HG03045 (cell line): Measurements from ENCODE around the gene CHCHD6.

ENCODE experiments used
- ATAC-seq: cut with Tn5 transposase; IDR thresholded peaks from one replicate; pipeline ENCODE4 v1.9.1; 2021; ENCODE audit warnings: mild to moderate bottlenecking, moderate library complexity; ENCODE audit not compliant: unreplicated experiment

CHCHD6 gene

GRCh38 chr3:126816986-126817777, 113.1 kb downstream of the CHCHD6 start:
- ATAC-seq = no peak

DNA sequence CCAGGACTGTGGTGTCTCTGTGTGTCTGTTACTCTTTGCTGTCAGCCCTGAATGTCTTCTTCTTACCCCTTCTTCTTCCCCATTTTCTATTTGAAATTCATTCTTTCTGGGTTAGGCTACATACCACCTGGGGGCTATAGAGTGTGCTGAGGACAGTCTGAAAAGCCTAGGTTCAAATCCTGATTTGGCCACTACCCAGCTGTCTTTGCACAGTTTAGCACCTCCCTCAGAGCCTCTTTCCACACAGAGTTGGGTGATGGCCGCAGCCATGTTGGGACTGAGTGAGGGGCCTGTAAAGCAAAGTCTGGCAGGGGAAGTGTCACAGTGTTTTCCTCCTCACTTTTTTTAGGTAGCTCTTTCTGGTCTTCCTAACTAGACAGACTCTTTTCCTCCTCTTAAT, 113.7 kb downstream of the CHCHD6 start:
- ATAC-seq = no peak

DNA sequence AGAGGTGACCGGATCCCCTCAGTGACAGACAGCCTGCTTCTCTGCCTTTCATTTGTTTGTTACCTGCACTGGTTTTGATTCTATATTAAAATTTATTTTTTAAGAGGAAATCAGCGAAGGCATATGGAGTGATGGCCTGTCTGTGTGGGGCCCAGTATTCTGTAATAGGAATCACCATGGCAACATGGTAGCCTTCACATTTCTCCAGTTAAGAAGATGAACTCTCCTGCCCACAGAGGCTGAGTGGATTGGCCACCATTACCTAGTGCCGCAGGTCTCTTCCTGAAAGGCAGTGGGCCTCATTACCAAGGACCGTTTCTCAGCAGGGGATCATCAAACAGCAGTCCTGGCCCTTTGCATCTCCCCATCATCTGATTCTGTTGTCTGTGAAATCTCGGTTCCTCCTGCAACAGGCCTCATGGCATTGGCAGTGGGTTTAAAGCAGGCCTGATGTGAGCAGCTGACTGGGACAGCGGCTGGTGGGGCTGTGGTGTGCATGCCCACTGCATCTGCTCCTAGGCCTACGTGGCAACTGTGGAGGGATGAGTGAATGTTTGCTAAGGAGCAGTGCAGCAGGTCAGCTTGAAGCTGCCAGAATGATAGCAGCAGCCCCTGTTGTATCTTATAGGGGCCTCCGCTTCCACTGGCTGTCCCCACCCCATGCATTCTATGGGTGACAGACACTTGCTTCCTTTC, 114.5 kb downstream of the CHCHD6 start:
- no peak for ATAC-seq

- no peak for ATAC-seq
Observed at GRCh38 chr3:126826693-126827092, 122.7 kb downstream of the CHCHD6 start.

DNA sequence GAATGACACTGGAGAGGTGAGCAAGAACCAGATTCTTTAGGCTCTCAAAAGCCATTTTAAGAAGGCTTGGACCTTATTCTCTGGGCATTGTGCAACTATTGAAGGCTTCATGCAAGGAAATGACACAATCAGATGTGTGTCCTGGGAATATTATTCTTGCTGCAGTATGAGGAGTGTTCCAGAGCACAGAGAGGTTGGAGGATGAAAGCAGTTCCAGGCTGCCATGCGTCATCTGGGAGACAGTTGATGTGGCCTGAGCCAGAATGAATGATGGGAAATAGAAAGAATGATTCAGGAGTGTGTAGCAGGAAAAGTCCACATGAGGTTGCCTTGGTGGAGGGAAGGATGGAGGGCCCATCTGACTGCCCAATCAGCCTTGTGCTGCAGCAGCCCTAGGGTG, 123.1 kb downstream of the CHCHD6 start:
- no peak for ATAC-seq

DNA sequence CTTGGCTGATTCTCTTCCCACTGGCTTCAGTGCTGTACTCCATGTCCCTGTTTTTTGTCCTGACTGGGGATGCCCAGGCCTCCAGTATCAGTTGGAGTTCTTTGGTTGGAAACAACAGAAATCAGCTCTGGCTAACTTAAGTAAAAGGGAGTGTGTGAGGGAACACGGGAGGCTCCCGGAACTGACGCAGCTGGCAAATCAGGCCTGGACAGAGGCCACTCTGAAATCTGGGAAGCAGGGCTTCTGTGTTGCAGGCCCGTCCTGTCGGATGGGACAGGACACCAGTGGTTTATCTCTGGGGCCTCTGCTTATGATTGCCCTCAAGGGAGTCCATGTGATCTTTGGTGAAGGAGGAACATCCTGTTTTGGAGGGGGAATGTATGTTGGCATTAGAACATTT, 124.3 kb downstream of the CHCHD6 start:
- no peak for ATAC-seq

GRCh38 chr3:126832933-126833332, 128.9 kb downstream of the CHCHD6 start:
- no peak for ATAC-seq

DNA sequence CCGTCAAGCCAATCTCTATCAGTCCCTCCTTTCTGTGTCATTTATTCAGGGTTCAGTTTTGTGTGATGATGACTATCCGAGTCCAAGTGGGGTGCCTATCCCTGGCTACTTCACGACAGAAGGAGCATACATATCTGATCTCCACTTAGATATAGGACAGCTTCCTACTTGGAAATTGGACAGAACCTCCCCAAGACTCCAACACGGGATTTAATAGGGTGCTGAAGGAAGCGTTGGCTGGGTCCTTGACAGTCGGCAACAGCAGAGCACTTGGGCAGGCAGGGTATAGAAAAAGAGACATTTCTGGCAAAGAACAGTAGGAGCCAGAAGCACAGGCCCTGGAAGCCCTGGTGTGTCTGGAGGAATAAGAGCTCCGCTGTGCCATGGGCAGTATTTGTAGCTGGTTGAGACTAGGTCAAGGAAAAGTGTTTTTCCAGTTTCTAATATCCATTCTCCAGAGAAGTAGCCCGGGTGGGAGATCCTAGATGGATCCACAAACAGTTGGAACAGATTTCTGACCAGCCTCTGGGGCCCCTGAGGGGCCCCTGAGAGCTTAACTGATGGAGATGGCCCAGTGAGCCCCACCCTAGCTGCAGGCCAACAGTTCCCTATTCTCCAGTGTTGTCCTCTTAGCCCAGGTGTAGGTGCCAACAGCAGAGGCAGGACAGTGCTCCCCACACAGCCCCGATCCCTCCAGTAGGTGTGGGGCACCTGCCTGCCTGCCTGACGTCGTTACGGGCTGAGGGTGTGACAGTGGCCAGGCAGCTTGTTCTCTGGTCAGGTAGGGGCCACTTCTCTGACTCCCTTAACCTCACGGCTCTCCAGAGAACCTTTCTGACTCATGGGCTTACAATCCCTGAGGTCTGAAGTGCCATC, 130.8 kb downstream of the CHCHD6 start:
- no peak for ATAC-seq

- no peak for ATAC-seq
Observed at GRCh38 chr3:126835472-126836219, 131.6 kb downstream of the CHCHD6 start.

- no peak for ATAC-seq
Observed at GRCh38 chr3:126836220-126836860, 132.3 kb downstream of the CHCHD6 start.

DNA sequence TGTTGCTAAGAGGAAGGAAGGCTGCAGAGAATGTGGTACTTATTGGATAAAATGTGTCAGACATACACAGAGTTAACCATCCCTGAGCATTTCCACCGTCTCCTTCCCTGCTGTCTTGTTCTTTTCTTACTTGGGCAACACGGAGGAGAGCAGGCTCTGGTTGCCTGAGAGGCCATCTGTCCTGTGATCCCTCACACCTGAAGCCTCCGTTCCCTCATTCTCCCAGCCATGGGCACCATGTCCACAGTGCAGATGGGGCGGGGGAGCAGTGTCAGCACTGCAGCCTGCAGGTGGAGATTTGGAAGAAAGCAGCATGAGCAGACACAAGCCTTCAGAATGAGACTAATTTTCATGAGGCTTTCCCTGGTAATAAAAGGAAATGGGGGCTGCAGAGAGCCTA, 133.7 kb downstream of the CHCHD6 start:
- ATAC-seq = no peak

- no peak for ATAC-seq
Observed at GRCh38 chr3:126845920-126846715, 142.1 kb downstream of the CHCHD6 start.

DNA sequence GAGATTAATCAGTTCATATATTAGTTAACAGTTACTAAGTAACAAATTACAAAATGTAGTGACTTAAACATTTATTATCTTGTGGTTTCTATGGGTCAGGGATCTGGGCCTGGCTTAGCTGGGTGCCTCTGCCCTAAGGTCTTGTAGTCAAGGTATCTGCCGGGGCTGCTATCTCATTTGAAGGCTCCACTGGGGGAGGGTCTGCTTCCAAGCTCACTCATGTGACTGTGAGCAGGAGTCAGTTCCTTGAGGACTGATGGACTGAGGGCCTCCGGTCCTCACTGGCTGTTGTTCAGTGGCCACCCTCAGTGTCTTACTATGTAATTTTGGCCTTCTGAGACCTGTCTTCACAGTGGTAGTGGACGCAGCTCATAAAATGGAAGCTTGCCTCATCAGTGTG, 143.0 kb downstream of the CHCHD6 start:
- no peak for ATAC-seq

GRCh38 chr3:126848991-126849390, 145.0 kb downstream of the CHCHD6 start:
- ATAC-seq = no peak

- ATAC-seq = no peak
Observed at GRCh38 chr3:126849768-126850167, 145.7 kb downstream of the CHCHD6 start.

- no peak for ATAC-seq
Observed at GRCh38 chr3:126850370-126851085, 146.5 kb downstream of the CHCHD6 start.

DNA sequence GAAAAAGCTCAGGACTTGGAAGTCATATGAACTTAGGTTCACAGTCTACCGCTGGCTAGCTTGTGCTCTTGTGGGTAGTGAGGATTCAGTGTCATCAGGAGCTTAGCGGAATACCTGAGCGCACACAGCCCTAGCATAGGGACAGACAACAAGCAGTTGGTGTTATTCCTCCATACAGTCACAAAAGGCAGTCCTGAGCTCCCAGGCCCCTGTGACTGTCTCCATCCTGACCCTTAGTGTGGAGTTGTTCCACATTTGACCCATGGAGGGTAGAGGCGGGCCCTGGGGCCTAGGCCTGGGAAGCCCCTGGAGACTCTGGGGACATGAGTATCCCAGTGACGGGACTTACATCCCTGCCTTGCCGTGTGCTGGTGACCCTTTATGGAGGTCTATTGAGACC, 147.3 kb downstream of the CHCHD6 start:
- ATAC-seq = no peak

DNA sequence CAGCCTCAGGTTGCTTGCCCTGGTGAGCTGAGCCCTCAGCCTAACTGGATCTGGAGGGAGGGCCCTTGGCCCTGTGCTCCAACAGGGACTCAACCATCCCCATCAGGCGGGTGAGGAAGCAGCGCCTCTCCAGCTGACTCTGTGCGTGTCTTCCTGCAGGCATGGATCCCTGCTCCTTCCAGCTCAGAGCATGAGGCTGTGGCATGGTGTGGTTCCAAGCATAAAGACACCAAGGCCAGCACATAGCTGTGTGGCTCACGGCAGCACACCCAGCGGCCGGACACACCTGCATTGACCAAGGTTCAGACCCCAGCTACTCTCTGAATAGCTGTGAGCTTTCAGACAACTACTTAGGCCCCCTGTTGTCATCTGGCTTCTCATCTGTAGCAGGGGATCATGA, 147.9 kb downstream of the CHCHD6 start:
- no peak for ATAC-seq

DNA sequence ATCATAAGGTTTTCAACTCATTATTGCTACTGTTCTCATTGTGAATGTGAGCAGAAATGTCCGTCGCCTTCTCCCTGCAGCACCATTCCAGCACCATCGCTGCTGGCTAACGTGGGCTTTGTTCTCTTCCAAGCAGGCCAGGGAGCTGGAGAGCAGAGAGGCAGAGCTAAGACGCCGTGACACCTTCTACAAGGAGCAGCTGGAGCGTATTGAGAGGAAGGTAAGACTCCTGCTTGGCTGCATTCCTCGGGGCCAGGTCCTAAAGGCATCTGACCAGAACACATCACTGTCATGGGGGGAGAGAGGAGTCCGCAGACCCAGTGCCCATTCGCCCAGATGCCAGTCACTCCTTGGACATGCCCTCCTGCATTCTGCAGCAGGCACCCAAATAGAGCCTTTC, 148.5 kb downstream of the CHCHD6 start:
- ATAC-seq = no peak
